Erythroblast (primary cell): ENCODE measurements around the gene TNS1.
"Not testable (repeated sequence)": the region's sequence is repeated elsewhere in the genome, so short reads cannot be mapped to it uniquely, and the experiment has no call there.

Source experiments
- GATA1 ChIP-seq: IDR thresholded peaks from 2 replicates; pipeline ENCODE4 v1.6.1; 2011; ENCODE audit warnings: low read depth, mild to moderate bottlenecking, control low read depth, low read length, moderate library complexity
- POLR2A ChIP-seq: IDR thresholded peaks from 2 replicates; pipeline ENCODE4 v1.6.1; 2011; ENCODE audit warnings: mild to moderate bottlenecking, low read length

- not testable (repeated sequence) for TF ChIP-seq POLR2A, GATA1
These were observed 193.8 kb downstream of the TNS1 start for GRCh38 chr2:217808967-217809366.
